GM18867 (cell line): ENCODE data around the gene NOBOX.
A peak's percentile ranks its signal among the peaks of the same experiment; 100 is the strongest.
"Not testable (repeated sequence)": the region's sequence is repeated elsewhere in the genome, so short reads cannot be mapped to it uniquely, and the experiment has no call there.

Experiments
- ATAC-seq: cut with Tn5 transposase; IDR thresholded peaks from one replicate; pipeline ENCODE4 v1.9.1; 2021; ENCODE audit warnings: mild to moderate bottlenecking, moderate library complexity; ENCODE audit not compliant: unreplicated experiment

Gene NOBOX

DNA sequence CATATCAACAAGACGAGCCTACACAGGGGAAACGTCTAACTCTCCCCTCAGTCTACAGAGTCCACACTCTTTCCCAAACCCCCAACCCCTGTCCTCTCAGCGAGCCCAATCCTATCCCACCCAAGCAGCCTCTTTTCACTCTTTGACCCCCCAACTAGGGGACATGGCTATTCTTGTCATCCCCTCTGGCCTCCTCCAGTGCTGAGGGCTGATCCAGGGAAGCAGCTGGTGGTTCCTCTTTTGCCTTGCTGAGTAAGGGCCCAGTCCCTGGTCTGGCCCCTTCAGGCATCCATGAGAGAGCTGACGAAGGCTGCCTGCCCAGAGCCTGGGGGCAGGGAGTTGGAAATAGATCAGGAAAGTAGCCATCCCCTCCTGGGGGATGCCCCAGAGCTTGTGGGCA is 6.4 kb downstream of the NOBOX start:
- no peak for ATAC-seq

DNA sequence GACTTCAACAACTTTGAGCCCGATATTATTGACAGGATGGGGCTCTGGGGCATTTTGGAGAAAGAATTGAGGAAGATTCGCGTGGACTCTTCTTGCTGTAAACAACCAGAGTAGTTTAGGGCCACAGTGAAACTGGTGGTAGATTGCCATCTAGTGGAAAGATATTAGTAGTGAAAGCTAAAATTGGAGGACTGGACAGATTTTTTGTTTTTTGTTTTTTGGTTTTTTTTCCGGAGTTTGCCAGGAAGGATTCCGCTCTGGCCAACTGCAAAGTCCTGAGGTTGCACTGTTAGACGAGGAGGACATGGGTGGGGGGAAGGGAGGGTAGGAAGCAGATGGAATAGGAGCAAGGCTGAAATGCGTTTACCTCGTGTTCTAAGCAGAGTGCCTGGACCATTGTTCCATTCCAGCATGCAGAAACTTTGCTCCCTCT is 11.7 kb downstream of the NOBOX start:
- ATAC-seq, result peak; percentile 78

DNA sequence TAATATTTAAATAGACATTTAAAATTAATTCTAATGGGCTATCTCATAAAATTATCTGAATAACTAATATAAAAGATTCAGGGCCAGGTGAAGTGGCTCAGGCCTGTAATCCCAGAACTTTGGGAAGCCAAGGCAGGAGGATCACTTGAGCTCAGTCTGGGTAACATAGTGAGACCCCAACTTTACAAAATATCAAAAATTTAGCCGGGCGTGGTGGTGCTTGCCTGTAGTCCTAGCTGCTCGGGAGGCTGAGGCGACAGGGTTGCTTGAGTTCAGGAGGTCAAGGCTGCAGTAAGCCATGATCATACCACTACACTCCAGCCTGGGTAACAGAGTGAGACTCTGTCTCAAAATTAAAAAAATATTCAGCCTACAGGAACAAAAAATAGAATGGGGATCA is 12.5 kb downstream of the NOBOX start:
- no peak for ATAC-seq

DNA sequence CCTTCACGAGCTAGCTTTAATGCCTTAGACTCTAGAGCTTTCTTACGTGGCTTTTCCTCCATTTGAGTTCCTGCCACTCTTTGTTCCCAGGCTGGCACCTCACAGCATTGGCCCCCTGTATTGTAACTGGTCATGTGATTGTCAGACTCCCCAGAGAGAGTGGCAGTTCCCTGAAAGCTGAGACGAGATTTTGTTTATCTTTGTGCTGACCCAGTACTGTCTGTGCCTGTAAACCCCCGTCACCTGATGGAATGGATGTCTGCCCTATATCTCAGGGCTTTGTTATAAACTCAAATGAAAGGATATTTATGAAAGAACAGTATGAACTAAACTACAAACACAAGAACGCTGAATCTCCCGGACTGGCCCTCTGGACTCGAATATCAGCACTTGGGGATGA is 13.0 kb downstream of the NOBOX start:
- no peak for ATAC-seq

DNA sequence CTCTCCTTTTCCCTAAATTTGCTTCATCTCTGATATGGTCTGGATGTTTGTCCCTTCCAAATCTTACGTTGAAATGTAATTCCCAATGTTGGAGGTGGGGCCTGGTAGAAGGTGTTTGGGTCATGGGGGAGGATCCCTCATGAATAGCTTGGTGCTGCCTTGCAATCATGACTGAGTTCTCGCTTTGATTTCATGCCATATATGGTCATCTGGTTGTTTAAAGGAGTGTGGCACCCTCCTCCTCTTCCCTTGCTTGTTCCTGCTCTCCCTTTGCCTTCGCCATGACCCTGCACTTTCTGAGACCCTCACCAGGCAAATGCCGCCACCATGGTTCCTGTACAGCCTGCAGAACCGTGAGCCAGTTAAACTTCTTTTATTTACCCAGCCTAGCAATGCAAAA is 14.5 kb downstream of the NOBOX start:
- ATAC-seq, result no peak

DNA sequence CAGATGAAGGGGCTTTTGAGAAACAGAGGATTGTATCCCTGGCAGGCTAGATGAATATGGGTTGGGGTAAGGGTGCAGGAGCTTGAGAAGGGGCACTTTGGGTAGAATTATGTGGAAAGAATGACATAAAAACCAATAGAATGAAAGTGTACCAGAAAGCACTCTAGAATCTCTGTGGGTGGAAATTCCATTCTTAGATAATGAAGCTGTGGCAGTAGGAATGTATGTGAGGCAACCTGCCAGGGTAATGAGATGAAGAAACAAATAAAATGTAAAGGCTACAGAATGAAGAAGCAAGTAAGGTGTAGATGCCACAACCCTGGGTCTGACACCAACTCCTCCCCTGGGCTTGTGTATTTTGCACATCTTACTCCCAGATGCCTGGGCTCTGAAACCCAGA is 16.8 kb downstream of the NOBOX start:
- ATAC-seq, result no peak

DNA sequence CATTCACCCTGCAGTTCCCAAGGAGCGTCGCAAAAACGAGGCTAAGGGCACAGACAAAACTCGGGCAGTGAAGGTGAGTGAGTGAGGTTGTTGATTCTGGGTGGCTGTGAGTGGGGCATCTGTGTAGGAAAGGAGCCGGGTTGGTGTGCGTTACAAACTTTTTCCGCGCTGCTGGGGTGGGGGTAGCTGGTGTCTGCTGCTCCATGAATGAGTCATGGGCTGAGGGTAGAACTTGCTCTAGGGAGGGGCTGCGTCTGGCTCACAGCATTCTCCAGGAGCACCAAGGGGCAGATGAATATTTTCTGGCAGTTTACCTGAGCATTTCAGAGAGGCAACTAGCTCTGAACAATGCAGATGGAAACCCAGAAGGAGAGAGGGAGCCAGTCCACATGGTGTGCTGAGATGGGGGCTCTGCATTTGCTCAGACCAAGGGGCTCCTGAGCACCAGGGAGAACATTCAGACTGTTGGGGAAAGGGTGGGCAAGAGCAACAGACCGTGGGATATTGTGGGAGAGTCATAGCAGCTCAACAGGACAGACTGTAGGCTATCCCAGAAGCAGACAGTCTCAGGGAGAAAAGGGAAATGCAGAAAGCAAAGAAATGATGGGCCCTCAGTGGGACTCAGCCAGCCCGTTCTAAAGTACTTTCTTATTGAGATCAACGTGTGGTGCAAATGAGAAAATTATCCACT is 18.8 kb downstream of the NOBOX start:
- ATAC-seq, result peak; percentile 55

DNA sequence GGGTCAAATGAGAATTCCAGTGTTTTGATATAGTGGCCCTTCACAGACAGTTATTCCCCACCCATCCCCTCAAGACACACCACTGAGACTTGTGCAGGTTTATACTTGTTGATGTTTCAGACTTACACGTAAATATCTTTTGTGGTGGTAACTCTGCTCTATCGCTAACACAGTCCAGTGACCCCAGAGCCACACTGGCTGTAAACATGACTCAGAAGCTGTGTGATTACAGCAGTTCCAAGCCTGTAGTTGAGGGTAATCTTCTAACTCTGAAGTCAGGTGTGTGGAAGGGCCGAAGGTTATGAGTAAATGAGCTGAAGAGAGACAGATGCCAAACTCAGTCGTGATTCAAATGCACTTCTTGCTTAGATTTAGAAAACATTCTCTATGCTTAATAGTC is 19.4 kb downstream of the NOBOX start:
- peak; percentile 94 for ATAC-seq

DNA sequence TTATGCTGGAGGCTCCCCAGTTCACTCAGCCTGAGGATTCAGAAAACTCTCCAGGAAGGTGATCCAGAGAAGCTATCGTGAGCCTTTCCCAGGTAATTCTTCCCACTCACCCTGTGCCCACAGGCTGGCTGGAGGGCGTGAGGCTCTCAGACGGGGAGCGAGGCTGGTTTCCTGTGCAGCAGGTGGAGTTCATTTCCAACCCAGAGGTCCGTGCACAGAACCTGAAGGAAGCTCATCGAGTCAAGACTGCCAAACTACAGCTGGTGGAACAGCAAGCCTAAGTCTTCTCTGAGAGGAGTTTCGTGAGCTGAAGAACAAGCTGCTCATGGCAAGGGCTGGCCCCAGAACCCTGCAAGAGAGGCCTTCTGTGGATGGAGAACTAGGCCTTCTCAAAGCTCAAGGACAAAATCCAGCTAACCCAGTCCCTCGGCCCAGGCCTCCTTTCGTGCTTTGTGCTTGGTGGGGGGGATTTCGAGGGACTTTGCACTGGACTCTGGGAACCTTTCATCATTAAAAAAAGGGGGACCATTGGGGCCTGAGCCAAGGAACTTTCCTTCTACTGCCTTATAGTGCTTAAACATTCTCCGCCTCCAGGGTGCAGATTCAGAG is 23.6 kb downstream of the NOBOX start:
- ATAC-seq, result no peak

DNA sequence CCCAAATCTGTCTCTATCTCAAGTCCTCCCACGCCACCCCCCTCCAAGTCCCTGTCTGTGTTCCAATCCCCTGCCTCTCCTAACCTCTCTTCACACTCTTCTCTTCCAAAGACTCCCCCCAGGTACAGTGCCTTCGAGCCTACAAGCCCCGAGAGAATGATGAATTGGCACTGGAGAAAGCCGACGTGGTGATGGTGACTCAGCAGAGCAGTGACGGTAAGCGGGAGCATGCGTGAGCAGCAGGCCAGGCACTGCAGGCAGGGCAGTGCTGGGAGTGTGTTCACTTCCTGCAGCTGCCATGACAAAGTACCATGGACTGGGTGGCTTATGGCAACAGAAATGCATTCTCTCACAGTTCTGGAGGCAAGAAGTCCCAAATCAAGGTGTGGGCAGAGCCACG is 24.8 kb downstream of the NOBOX start:
- no peak for ATAC-seq

DNA sequence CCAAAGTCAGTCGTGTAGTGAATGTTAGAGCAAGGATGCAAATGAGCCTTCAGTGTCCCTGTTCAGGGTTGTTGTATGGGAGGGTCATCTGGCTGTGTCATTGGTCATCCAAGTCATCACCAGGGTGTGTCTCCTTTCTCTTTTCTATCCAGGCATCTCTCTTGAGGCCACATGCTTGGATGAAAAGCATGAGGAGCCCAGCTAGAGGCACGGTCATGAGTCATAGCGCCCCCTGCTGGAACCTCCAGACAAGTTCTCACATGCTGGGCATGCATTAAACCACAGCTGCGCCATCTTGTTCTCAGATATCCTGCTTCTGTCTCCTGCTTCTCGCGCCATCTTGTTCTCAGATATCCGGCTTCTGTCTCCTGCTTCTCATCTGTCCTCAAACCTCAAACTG is 34.3 kb downstream of the NOBOX start:
- ATAC-seq, result peak; percentile 47

DNA sequence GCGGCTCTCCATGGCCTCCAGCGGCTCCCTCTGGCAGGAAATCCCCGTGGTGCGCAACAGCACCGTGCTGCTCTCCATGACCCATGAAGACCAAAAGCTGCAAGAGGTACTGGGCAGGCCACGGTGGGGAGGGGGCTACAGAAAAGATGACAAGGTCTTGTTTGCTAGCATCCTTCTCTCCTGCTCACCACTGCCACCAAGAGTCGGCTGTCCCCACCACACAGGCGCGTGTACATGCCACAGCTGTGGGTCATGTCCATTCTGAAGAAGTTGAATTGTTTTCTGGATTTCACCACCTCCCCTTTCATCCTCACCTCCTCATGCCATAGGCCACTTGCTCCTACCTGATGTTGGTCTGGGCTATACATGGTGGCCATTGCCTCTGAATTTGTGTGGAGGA is 36.2 kb downstream of the NOBOX start:
- ATAC-seq, result not testable (repeated sequence)

DNA sequence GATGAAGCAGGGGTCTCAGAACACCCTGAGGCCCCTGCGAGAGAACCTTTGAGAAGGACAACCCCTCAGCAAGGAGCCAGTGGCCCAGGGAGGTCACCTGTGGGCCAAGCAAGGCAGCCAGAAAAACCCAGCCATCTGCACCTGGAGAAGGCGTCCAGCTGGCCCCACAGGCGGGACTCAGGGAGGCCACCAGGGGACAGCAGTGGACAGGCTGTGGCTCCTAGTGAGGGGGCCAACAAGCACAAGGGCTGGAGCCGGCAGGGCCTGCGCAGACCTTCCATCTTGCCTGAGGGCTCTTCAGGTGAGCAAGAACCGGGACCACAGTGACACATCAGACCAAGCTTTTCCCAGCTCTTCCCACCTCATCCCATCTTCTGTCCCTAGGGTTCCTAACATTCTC is 38.0 kb downstream of the NOBOX start:
- not testable (repeated sequence) for ATAC-seq

DNA sequence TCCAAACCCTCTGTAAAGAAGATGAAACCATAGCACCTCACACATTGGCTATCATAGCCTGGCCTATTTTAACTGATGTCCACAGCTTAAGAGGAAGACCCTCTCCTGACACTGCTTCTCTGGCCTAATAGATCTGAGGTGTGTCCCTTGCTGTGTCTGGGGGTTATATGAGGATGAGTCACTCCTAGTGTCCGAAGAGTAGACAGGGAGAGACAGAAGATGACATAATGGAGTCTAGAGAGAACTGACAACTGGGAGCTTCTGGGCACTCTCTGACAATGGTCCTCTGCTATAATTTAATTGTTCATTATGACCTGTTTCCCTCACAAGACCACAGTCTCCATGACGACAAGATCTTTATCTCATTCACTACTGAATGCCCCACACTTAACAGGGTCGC is 41.4 kb downstream of the NOBOX start:
- not testable (repeated sequence) for ATAC-seq

DNA sequence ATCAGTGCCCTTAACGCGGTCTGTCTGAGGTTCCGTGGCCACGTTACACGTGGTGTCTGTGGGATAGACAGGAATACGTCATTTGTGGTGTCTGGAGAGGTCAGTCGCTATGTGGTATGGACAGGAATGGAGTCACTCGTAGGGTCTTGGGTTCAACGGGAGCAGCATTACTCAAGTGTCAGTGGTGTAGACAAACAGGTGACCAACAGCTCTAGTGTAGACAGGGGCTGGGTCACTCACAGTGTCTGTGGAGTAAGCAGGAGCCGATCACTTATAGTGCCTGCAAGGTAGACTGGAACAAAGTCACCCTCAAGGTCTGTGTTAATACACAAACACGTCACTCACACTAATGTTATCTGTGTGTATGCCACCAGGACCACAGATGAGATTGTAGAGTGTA is 46.6 kb downstream of the NOBOX start:
- not testable (repeated sequence) for ATAC-seq

DNA sequence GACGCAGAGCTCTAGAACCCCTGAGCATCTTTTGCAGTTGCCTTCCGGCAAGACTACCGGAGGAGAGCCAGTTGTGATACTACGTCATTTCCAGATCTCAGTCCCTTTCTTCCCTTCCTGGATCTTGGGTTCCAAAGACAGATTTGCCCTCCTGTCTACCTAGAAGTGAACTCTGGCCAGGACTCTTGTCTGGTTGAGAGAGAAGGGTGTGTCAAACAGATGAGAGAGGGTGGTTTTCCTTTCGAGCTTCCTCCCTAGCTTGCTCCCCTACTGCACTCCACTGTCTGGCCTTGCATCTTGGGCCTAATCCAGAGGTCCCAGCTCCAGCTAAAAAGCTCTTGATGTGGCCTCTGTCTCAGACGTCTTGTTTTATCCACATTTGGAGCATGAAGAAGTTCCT is 47.3 kb downstream of the NOBOX start:
- ATAC-seq, result not testable (repeated sequence)

DNA sequence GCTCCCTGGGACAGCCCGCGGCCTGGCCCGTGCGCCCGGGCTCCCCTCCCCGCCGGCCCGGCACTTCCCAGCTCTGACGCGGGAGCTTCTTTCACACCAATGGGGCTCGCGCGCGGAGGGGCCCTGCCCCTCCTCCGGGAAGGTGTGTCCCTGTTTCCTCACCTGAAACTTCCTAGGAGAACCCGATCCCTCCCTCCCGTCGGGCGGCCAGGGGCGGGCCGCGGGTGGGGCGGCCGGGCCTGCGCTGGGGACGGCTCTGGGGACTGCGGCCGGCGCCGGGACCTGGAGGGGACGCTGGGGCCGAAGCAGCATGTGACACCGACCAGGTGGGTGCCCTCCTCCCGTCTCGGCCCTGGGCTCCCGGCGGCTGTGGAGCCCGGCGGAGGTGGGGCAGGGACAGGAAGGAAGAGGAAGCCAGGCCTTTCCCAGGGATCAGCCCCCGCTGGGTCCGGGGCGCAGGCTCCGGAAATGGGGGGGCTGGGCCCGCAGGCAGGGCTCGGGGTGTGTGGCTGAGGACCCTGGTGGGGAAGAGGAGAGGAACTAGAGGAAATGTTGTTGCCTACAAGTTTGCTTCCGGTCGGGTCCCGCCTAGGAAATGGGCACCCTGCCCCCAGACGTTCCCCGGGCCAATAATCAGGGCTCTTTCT is 48.2 kb downstream of the NOBOX start, which contains the start of gene ARHGEF5:
ARHGEF5 (plus strand) TSS at position 227 of the 647 bp plus-strand sequence. CDS start 7,268 bp downstream, outside the sequence.
- ATAC-seq, result peak; percentile 76

DNA sequence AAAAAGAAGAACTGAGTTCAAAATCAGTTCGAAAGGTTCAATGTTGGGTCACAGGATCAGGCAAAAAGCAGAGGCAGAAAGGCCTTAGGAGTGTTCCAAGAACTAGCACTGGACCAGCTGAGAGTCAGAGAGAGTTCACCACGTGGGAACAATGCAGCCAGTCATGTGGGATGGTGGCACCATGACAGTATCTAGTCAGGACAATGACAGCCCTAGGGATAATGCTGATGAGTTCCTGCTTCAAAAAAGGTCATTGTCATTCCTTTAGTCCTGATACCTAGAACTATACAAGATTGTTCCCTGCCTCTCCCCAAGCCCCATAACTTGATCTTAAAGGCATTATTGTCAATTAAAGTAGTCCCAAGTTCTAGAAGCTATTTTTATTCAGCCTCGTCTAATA is 51.8 kb downstream of the NOBOX start:
- not testable (repeated sequence) for ATAC-seq

DNA sequence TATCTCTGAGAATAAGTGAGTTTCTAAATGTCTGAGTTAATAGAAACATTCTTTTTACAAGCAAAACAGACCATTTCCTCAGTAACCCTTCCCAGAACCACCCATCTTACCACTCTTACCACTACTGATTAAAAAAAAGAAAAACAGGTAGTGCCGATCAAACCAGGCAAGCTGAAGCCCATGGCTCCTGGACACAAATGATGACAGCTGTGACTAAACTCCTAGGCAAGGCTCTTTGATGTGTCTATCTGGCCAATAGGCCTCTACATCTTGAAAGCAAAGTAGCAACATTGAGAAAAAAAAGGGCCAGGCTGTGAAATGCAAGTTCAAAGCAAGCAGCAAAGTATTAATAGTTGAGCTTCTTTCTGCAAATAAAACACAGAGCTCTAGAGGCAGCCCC is 54.9 kb downstream of the NOBOX start:
- ATAC-seq, result peak; percentile 37
